LNCaP clone FGC (cell line): Measurements from ENCODE around the gene GINS1.

Experiments
- DNase-seq: peaks from one replicate; pipeline ENCODE4 v3.0.0-alpha.2; 2011; ENCODE audit warnings: low read depth
- H3K4me3 ChIP-seq: 2 replicates; pipeline ENCODE4 v1.5.1; 2011; ENCODE audit warnings: mild to moderate bottlenecking, low read depth, low read length, control low read depth
- TF ChIP-seq, protein P1 (sequence below): IDR thresholded peaks from 2 replicates; pipeline ENCODE4 v1.5.1; 2012; ENCODE audit warnings: mild to moderate bottlenecking; ENCODE audit not compliant: control insufficient read depth, insufficient read depth; ENCODE audit errors: extremely low read depth

GINS1 gene

DNA sequence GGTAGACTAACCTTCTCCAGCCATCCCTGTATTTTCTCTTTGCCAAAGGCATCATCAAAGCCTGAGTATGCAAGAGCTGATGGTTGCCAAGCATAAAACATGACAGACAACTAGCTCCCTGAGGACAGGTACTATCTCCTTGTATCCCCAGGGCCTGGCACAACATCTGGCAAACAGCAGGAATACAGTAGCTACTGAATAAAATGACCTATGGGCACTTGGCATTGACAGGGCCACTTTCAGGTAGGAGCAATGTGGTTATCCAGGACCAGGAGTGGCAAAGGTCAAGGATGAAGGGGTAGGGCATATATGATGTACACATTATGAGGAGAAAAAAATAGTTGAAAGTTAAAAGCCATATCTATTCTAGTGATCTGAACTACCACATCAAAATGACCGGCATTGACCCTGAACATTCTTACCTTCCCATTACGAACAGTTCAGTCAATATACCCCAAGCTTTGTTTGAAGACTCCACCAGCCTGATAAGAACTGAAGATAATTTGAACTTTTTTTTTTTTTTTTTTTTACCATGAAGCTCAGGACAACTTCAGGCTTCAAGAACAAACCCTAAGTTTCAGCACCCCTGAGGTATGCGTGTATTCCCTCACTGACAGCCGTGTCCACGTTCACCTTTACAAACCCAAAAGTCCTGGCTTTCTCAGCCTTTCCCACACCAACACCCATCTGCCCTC, 29.1 kb upstream of the GINS1 start:
- TF ChIP-seq, protein P1, sequence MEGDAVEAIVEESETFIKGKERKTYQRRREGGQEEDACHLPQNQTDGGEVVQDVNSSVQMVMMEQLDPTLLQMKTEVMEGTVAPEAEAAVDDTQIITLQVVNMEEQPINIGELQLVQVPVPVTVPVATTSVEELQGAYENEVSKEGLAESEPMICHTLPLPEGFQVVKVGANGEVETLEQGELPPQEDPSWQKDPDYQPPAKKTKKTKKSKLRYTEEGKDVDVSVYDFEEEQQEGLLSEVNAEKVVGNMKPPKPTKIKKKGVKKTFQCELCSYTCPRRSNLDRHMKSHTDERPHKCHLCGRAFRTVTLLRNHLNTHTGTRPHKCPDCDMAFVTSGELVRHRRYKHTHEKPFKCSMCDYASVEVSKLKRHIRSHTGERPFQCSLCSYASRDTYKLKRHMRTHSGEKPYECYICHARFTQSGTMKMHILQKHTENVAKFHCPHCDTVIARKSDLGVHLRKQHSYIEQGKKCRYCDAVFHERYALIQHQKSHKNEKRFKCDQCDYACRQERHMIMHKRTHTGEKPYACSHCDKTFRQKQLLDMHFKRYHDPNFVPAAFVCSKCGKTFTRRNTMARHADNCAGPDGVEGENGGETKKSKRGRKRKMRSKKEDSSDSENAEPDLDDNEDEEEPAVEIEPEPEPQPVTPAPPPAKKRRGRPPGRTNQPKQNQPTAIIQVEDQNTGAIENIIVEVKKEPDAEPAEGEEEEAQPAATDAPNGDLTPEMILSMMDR: no peak
- no peak overlapping the region for H3K4me3 ChIP-seq
- DNase-seq: no peak

DNA sequence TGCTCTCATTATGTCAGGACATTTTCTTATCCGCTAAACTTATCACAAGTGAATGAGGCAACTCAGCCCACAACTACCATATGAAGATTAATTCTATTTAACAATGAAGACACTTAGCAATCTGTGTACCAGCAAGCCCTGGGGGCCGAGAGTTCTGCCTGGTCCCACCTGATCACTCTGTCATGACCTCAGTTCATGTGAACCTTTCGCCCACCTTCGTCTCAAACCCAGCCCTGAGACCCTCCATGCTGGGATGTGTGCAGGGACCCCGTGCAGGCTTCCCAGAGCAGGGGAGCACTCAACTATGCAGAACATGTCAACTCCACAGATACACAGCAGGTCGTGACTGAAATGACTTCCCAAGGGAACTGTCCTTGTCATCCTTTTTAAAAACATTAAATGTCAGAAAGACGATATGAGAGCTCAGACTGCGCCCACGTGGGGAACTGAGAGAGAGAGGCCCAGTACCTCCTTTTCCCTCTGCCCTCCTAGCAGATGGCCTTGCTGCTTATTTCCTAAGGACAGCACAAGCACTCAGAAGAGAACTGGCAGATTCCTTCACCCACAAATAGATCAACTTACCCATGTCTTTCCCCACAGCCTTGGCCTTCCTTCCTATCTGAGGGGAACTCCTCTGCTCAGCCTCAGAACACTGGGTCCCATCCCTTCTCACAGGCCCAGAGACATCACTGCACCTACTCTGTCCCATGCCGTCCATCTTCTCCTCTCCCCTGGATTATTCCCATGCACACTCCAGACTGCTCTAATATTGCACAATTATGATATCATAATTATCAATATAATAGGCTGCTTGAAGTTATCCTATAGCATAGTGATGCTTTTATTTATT, 28.4 kb upstream of the GINS1 start:
- no peak for DNase-seq
- no peak overlapping the region for H3K4me3 ChIP-seq
- TF ChIP-seq, protein P1: no peak

DNA sequence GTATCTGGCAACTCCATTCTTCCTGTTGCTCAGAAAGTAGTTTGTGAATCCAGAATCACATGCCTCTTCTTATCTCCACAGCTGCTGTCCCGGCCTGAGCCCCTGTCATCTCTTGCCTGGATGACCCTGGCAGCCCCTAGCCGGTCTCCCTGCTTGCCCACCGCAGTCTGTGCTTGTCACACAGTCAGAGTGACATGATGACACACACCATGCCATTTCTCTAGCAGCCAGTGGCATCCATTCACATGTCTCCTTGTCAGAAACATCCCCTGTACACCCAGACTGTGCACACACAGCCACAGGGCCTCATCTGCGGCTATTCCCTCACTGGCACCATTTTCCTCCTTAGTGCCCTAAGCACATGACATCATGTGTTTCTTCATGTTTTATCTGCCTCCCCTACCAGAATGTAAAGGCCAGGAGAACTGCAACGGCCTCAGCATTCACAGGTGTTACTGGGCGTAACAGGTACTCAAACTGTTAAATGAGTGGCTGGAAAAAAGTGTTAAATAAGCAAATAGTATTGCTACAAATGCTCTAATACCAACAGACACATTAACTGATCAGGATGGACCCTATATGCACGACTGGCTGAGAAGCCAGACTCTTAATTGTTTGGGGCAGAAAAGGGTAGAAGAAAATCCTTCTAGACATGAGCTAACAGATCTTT, 26.4 kb upstream of the GINS1 start:
- DNase-seq: no peak
- TF ChIP-seq, protein P1: no peak
- no peak overlapping the region for H3K4me3 ChIP-seq

DNA sequence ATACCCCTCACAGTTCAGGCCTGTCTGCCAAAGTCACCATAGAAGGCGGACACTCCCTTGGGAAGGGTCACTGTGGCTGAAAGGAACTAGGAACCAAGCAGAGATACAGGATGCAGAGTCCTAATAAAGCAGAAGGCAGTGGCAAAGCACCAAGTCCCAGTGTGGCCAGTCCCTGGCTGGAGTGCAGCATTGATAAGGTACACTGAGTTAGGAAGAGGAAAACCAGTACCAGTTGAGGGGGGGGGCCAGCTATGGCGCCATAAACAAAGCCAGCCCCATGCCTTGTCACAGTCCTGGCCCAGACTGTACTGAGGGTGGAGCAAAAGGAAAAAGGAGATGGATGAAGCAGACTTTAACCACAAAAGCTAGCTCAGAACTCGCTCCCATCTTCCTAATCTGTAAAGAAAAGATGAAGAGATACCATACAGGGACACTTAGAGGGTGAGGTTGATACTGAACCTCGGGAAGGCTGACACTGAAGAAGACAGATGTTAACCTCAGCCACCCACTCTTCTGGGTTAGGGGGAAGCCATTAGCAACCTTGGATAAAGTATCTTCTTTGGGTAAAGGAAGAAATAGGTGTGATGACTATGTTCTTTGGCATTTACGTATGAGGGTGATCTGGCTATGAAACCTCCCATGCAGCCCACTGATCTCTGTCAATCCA, 24.6 kb upstream of the GINS1 start:
- TF ChIP-seq, protein P1: no peak
- DNase-seq: no peak
- no peak overlapping the region for H3K4me3 ChIP-seq

DNA sequence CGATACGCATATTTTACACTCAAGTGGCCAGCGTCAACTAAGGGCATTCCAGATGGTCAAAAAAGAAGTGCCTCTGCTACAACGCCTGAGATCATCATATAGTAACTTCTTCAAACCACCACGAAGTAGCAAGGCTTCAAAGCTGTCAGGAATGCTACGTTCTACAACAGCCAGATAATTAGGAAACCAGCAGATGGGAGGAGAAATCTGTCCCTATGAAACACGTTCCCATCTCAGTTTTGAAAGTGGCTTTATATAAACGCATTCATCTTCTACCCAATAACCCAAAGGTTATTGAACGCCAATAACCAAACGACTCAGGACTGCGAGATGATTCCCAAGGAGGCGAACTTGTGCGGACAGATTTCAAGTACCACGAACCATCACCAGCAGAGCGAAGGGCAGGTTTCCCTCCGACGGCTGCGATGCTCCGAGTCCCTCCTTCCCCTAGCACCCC, 18.0 kb upstream of the GINS1 start:
- DNase-seq: no peak
- TF ChIP-seq, protein P1: no peak
- peak overlapping the region; percentile 74 for H3K4me3 ChIP-seq

DNA sequence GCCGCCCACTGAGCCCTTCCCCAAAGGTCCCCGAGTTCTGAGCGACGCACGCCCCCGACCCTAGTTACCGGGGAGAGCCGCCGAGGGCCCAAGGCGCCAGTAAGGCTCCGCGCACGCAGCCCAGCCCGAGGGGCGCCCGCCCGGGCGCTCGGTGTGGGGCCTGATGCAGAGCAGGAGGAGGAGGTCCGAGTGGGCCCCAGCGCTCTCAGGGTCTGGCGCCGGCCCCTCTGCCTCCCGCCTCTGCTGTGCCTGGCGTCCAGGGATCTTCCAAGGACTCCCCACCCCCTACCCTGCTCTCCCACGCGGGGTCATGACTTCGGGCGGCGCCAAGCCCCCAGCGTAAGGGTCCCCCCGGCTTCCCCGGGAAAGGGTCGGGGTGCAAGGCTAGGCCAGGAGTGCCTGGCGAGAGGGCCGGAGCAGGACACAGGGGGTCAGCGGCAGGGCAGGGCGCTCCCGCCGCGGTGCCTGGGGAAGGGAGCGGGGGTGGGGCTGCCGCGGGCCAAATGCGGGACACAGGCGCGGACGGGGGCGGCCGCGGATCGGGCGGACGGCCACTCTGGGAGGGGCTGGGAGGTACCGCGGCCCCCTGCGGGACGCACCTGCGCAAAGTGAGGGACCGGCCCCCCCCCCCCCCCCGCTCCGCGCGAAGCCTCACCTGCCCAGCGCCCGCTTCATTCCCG, 17.5 kb upstream of the GINS1 start:
- TF ChIP-seq, protein P1: no peak
- DNase-seq: no peak
- H3K4me3 ChIP-seq: peak overlapping the region; percentile 74
